ENCODE data around the gene NXPH2.

Gene NXPH2

DNA sequence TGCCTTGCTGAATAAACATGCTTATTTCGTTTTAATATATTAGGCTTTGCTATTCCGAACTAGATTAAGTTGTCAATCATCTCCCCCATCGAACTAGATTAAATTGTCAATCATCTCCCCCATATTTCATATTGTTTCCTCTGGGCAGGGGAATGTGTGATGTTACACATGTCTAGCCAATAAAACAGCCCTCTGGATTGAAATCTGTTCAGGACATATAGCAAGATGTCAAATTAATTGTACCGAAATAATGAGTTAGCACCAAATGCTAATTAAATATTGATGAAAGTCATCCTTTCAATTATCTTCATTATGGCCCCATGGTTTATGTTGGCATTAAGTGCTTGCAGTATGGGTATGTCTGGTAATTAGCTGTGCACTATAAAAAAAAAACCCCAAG, 143.1 kb downstream of the NXPH2 start:
- no peak for DNase-seq (ENCODE audit: low read depth in 2 of 2)

DNA sequence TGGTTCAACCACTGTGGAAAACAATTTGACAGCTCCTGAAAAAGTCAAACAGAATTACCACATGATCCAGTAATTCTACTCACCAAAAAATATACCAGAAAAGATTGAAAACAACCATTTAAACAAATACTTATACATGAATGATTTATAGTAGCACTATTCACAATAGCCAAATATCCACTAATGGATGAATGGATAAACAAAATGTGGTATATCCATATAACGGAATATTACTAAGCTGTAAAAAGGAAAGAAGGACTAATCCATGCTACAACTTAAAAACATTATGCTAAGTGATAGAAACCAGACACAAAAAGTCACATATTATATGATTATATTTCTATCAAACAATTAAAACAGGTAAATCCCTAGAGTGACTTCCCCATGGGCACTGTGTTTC, 147.1 kb downstream of the NXPH2 start:
- no peak for DNase-seq (ENCODE audit: low read depth in 2 of 2)

DNA sequence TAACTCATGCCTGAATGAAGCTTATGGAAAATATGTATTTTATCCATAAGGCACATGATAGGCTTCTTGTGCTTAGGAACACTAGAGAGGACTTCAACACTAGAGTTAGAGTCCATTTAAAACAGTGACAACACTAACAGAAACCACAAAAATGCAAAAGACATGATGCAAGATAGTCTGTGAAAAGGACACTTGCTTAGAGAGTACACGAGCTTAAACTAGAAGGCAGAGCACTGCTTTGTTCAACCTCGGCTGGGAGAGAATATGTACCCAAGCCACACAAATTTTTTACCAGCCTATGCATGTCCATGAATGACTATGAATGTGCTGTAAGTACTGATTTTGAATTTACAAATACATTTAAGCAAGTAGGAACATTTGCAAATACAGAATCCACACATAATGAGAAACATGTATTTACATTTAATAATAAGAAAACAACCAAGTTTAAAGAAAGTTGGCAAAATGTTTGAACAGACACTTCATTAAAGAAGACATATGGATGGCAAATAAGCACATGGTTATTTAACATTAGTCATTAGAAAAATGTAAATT, 148.0 kb downstream of the NXPH2 start:
- DNase-seq (ENCODE audit: low read depth in 2 of 2) = no peak

DNA sequence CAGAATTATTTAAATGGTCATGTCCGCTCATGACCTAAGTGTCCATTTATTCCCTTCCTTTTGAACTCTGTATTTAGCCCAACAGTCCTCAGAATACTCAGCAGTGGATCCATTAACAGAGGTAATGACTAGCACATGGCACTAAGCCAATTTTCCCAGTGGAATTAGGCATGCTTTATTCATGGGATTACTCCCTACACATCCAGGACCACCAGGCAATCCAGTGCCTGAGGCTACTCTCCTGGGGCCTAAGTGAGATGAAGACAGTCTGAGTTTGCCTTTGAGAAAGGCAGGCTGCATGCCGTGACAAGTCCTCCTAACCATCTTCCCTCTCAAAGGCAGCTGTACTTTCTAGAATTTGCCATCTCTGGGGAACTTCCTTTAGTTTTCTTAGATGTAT, 150.0 kb downstream of the NXPH2 start:
- DNase-seq (ENCODE audit: low read depth in 2 of 2) = no peak

DNA sequence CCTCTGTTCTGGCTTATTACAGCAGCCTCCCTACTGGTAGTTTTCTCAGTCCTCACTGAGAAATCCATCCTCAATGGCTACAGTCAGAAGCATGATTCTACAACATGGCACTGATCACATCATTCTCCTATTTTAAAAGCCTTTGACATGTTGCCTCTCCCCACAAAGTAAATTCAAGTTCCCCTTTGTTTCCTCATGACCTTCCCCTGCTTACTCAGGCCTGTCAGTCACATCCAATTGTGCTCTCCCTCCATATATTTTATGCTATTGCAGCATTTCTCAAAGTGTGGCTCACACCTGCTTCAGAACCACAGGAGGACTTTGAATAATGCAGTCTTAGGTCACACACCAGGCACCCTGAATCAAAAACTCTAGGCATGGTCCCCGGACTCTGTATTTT, 154.0 kb downstream of the NXPH2 start:
- DNase-seq (ENCODE audit: low read depth in 2 of 2) = no peak

DNA sequence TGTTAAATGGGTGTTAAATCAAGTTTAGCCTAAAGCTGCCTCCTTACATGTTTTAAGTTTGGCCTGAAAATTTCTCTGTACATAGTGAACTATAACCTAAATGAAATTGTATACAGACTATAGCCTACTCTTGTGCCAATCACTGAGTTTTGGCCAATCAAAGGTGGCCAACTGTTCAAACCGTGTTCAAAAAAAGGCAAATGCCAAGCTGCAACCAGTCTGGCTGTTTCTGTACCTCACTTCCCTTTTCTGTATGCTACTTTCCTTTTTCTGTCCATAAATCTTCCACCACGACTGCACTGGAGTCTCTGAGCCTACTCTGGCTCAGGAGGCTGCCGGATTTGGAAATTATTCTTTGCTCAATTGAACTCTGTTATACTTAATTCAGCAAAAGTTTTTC, 157.6 kb downstream of the NXPH2 start:
- DNase-seq (ENCODE audit: low read depth in 2 of 2) = no peak

DNA sequence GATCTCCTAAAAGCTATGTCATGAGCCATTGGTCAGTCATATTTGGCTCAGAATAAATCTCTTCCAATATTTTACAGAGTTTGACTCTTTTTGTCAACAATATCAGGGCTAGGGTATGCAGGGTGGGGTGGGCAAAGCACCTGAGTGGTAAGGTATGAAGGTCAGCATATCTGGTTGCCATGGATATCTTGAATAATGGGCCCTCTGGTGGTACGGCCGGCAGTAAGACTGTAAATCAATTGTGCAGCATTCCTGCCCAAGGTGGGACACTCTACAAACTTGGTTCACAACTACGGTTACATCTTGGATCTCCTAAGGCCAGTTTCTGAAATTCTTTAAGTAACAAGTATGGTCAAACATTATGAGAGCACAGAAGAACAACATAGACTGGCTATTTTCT, 159.1 kb downstream of the NXPH2 start:
- DNase-seq (ENCODE audit: low read depth in 2 of 2) = no peak

DNA sequence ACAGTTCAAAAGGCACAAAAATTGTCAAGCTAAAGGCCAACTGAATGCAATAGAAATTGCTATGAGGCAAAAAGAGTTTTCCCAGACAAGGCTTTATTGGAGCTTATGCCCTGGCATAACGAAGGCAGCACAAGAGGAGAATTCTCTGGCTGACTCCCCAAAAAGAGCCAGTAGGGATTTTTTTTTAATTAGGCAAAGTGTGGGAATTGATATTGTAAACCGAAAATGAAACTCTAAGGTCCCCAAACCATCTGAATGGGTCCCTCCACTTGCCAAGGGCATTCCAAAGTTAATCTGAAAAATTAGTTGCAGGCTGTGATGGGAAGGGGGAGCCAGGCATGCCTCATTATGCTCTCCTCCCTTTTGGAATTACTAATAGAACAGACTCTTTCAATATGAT, 159.8 kb downstream of the NXPH2 start:
- no peak for DNase-seq (ENCODE audit: low read depth in 2 of 2)

Data from activated CD4-positive, alpha-beta T cell treated with anti-CD3 and anti-CD28 coated beads for 24 hours (primary cell).